Lower leg skin (tissue), 4 donors: Measurements from ENCODE around the gene SH3BP1. TPM values are rescaled to one million over a fixed set of nuclear protein-coding genes. Genes with fewer than 3 reads are reported as not detected.
"Not testable (repeated sequence)": the region's sequence is repeated elsewhere in the genome, so short reads cannot be mapped to it uniquely, and the experiment has no call there.

ENCODE experiments used
- DNase-seq, 2 donors: peaks; one replicate each; pipeline ENCODE4 v3.0.0-alpha.2; 2019; ENCODE audit warnings: low spot score in 2 of 2
- H3K4me3 ChIP-seq: fragments of 200-600 bp; sonication (generic); 2 replicates; pipeline ENCODE4 v1.5.1; 2017; ENCODE audit warnings: mild to moderate bottlenecking, low read depth; ENCODE audit not compliant: poor library complexity, severe bottlenecking
- POLR2A ChIP-seq, 2 donors: fragments of 450-650 bp; IDR thresholded peaks; one replicate each; pipeline ENCODE4 v1.6.1; 2016 to 2017; ENCODE audit warnings: antibody characterized with exemption in 2 of 2, mild to moderate bottlenecking in 1 of 2, moderate library complexity in 1 of 2
- WGBS, 2 donors: methylation state at CpG; one replicate each; pipeline ENCODE4 v1.1.5; 2018; 5-methylcytosine and 5-hydroxymethylcytosine counted together
- intact Hi-C: fragments of 100-400 bp; cut with DNase I; formaldehyde crosslinking; loops from one replicate; pipeline ENCODE4 v1.15.0; 2023; ENCODE audit warnings: low total_unique reads
- total RNA-seq, 4 donors: library from RNA; depleted of rRNA; stranded (reverse); fragments of >200 nt; gene quantifications; one replicate each; pipeline ENCODE4 v1.1.0, GENCODE V29; 2016
- TF ChIP-seq, protein P1 (sequence below), 3 donors: fragments of 450-650 bp; IDR thresholded peaks; one replicate each; pipeline ENCODE4 v1.5.1; 2016; ENCODE audit warnings: antibody characterized with exemption in 3 of 3, mild to moderate bottlenecking in 3 of 3, moderate library complexity in 2 of 3

The SH3BP1 gene
- total RNA-seq, 4 donors from 2014 or later: 29.1 to 83.3 (median 60.3) TPM

DNA sequence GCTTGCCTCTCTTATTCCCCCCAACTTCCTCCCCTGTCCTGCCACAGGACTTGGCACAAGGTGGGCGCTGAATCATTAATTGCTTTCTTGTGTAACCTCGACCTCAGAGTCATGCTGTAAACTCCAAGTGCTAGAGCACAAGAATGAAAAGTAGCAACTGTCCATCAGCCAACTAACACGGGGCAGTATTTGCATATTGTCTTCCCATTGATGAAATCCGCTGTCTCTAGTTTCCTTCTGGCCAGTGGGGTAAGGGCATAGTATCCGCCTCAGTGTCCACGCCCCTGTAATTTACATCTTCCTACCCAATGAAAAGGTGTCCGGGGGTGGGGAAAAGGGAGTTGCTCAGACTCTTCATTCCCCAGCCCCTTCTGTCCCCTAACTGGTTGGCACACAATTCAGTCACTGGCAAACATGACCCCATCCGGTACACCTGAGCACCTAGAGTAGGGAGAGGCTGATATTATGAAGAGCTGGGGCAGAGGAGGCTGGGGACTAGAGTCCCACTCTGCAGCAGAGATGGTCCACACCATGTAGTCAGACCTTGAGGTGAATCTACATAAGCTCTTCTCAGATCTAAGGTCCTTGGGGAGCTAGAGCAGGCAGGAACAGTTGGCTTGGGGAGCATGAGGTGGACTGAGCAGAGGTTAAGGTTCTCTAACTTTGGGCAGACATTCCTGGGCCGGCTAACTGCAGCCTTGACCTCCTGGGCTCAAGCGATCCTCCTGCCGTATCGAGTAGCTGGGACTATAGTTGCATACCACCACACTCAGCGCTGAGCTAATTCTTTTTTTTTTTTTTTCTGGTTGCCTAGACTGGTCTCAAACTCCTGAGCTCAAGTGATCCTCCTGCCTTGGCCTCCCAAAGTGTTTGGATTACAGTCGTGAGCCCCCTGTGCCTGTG lies 37.7 kb upstream of the SH3BP1 start:
- DNase-seq: no peak
- TF ChIP-seq, protein P1, sequence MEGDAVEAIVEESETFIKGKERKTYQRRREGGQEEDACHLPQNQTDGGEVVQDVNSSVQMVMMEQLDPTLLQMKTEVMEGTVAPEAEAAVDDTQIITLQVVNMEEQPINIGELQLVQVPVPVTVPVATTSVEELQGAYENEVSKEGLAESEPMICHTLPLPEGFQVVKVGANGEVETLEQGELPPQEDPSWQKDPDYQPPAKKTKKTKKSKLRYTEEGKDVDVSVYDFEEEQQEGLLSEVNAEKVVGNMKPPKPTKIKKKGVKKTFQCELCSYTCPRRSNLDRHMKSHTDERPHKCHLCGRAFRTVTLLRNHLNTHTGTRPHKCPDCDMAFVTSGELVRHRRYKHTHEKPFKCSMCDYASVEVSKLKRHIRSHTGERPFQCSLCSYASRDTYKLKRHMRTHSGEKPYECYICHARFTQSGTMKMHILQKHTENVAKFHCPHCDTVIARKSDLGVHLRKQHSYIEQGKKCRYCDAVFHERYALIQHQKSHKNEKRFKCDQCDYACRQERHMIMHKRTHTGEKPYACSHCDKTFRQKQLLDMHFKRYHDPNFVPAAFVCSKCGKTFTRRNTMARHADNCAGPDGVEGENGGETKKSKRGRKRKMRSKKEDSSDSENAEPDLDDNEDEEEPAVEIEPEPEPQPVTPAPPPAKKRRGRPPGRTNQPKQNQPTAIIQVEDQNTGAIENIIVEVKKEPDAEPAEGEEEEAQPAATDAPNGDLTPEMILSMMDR (IDR thresholded peaks at IDR 0.05): no peak
- no peak for TF ChIP-seq POLR2A (IDR thresholded peaks at IDR 0.05)
- WGBS, 2 donors: 50 to 51% methylated on average over 14 of the region's 14 CpGs

DNA sequence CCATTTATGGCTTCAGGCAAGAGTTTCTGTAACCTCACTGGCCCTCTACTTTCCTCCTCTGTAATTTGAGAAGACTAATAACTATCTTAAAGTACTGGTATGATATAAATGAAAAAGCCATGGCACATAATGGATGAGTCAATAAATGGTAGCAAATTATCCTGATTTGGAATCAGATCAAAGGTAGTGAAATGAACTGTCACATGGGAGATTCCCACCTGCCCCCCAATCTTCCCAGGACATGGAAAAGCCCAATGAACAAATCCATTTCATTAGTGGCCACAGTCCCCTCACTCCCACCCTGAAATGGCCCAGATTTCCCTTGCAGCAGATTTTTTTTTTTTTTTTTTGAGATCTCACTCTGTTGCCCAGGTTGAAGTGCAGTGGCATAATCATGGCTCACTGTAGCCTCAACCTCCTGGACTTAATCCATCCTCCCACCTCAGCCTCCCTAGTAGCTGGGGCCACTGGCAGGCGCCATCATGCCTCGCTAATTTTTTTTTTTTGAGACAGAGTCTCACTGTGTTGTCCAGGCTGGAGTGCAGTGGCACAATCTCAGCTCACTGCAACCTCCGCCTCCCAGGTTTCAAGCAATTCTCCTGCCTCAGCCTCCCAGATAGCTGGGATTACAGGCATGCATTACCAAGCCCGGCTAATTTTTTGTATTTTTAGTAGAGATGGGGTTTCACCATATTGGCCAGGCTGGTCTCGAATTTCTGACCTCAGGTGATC lies 36.8 kb upstream of the SH3BP1 start:
- intact Hi-C loops, DNase-seq, H3K4me3 ChIP-seq: not testable (repeated sequence)
- WGBS, 2 donors: 87% methylated on average over 5 of the region's 5 CpGs

More for the DNA sequence above, 37.7 kb upstream of the SH3BP1 start:
- no peak overlapping the region for H3K4me3 ChIP-seq
- intact Hi-C loops: no loop called here

DNA sequence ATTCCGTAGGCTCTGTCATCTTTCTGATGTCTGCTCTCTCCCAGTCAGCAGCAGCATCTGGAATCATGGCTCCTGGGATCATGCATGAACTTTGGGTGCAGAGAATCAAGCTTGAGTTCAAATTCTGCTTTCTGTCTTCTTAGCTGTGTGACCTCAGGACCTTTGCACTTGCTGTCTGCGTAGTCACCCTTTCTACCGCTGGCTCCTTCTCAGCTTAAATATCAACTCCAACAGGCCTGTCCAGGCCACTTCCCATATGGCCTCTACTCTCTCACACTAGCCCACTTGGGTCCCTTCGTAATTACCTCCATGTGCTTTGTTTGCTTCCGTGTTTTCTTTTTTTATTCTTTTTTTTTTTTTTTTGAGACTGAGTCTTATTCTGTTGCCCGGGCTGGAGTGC lies 35.4 kb upstream of the SH3BP1 start:
- no peak overlapping the region for H3K4me3 ChIP-seq
- no peak for DNase-seq
- intact Hi-C loops: no loop called here
- 82 to 85% methylated on average over 6 of the region's 6 CpGs for WGBS, 2 donors
- TF ChIP-seq POLR2A (IDR thresholded peaks at IDR 0.05): no peak
- TF ChIP-seq, protein P1 (IDR thresholded peaks at IDR 0.05): no peak

- no peak for DNase-seq
- WGBS, 2 donors: 68 to 70% methylated on average over 5 of the region's 5 CpGs
- H3K4me3 ChIP-seq: no peak overlapping the region
- intact Hi-C loops: no loop called here
- no peak for TF ChIP-seq POLR2A (IDR thresholded peaks at IDR 0.05)
- TF ChIP-seq, protein P1 (IDR thresholded peaks at IDR 0.05): no peak
Measured at GRCh38 chr22:37604875-37605274, 34.6 kb upstream of the SH3BP1 start.

DNA sequence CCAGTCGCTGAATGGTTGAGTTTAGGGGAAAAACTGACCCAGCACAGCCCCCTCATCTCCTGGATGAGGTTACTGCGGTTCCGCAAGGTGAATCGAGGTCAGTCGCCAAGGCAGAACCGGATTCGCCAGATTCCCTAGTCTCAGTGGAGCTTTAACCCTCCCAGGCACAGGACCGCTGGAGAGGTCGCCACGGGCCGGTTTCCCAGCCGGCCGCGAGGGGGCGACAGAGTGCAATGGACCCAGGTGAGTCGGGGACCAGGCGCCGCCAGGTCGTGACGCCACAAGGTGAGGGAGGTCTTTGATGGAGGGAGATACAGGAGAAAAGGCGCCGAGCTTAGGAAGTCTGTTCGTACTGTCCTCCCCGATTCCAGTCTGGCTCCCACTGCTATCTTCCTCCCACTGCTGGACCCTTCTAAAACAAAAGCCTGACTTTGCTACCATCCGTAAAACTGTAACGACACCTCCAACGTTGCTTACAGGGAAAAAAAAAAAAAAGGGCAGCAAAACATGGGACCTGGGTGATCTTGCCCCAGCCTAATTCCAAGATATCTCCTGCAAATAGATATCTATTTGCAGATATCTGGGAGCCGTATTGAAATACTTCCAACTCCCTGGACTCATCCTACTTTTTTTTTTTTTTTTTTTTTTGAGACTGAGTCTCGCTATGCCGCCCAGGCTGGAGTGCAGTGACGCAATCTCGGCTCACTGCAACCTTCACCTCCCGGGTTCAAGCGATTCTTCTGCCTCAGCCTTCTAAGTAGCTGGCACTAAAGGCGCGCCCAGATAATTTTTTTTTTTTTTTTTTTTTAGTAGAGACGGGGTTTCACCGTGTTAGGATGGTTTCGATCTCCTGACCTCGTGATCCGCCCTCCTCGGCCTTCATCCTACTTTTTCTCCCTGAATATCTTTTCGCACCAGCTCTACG lies 32.2 kb upstream of the SH3BP1 start:
- intact Hi-C loops: no loop called here
- no peak for TF ChIP-seq POLR2A (IDR thresholded peaks at IDR 0.05)
- TF ChIP-seq, protein P1 (IDR thresholded peaks at IDR 0.05): peak in 2 of 3 donors; percentile 90 to 91
- DNase-seq: peak; percentile 81 to 96
- H3K4me3 ChIP-seq: no peak overlapping the region
- 3% methylated on average over 31 to 44 of the region's 44 CpGs for WGBS, 2 donors
